CD14-positive monocyte (primary cell): Measurements from ENCODE around the gene KMT2D. TPM values are rescaled to one million over a fixed set of nuclear protein-coding genes. Genes with fewer than 3 reads are reported as not detected.

Experiments
- DNase-seq, 3 donors: peaks; one replicate each; pipeline ENCODE4 v3.0.0-alpha.2; 2011 to 2022
- H2AFZ ChIP-seq: 2 replicates; pipeline ENCODE4 v1.6.0; 2012; ENCODE audit warnings: mild to moderate bottlenecking, low read depth, low read length, inconsistent platforms; ENCODE audit not compliant: insufficient read depth, poor library complexity, severe bottlenecking
- H3K27ac ChIP-seq, 2 donors: 1 replicate in 1 of 2; 2 replicates in 1 of 2; pipeline ENCODE4 v1.5.1; 2012 to 2013; ENCODE audit warnings: low read length in 2 of 2, control low read depth in 1 of 2, inconsistent platforms in 1 of 2, low read depth in 1 of 2, mild to moderate bottlenecking in 1 of 2
- H3K27me3 ChIP-seq, 2 donors: one replicate each; pipeline versions ENCODE4 v1.6.0 to v1.6.1; 2011 to 2013; ENCODE audit warnings: low read length in 2 of 2; ENCODE audit not compliant: control insufficient read depth in 2 of 2, insufficient read depth in 2 of 2
- H3K36me3 ChIP-seq, 2 donors: replicated peaks in 1 of 2; 1 replicate in 1 of 2; 2 replicates in 1 of 2; pipeline versions ENCODE4 v1.5.1 to v1.6.1; 2012 to 2013; ENCODE audit warnings: low read length in 2 of 2, control low read depth in 1 of 2, inconsistent platforms in 1 of 2, mild to moderate bottlenecking in 1 of 2; ENCODE audit not compliant: insufficient read depth in 2 of 2, control insufficient read depth in 1 of 2
- H3K4me1 ChIP-seq, 2 donors: 1 replicate in 1 of 2; 2 replicates in 1 of 2; pipeline versions ENCODE4 v1.5.1 to v1.6.1; 2012 to 2013; ENCODE audit warnings: low read length in 2 of 2, control low read depth in 1 of 2, inconsistent platforms in 1 of 2, mild to moderate bottlenecking in 1 of 2, moderate library complexity in 1 of 2; ENCODE audit not compliant: insufficient read depth in 2 of 2, control insufficient read depth in 1 of 2
- H3K4me2 ChIP-seq: replicated peaks from 2 replicates; pipeline ENCODE3; 2012; ENCODE audit warnings: low read length, moderate library complexity, mild to moderate bottlenecking; ENCODE audit not compliant: poor library complexity, severe bottlenecking; ENCODE audit errors: extremely low read depth
- H3K4me3 ChIP-seq, 3 experiments: fragments of 200-600 bp in 1 of 3; sonication (generic) in 1 of 3; replicated peaks in 1 of 3; 1 replicate in 2 of 3; 2 replicates in 1 of 3; pipeline ENCODE4 v1.5.1; 2011 to 2013; ENCODE audit warnings: low read length in 3 of 3, mild to moderate bottlenecking in 3 of 3, control low read depth in 2 of 3, low read depth in 2 of 3, inconsistent platforms in 1 of 3, moderate library complexity in 1 of 3
- H3K79me2 ChIP-seq: 2 replicates; pipeline ENCODE4 v1.6.0; 2012; ENCODE audit warnings: mild to moderate bottlenecking, control low read depth, inconsistent platforms, low read length, moderate library complexity; ENCODE audit not compliant: insufficient read depth
- H3K9ac ChIP-seq: 2 replicates; pipeline ENCODE4 v1.6.0; 2017; ENCODE audit warnings: low read length, mild to moderate bottlenecking; ENCODE audit not compliant: insufficient read depth, poor library complexity, severe bottlenecking
- H3K9me3 ChIP-seq, 2 donors: replicated peaks in 1 of 2; 1 replicate in 1 of 2; 2 replicates in 1 of 2; pipeline versions ENCODE4 v1.5.1 to v1.6.1; 2012 to 2013; ENCODE audit warnings: low read length in 2 of 2, control low read depth in 1 of 2; ENCODE audit not compliant: control insufficient read depth in 1 of 2, insufficient read depth in 1 of 2
- H4K20me1 ChIP-seq: 2 replicates; pipeline ENCODE4 v1.6.0; 2012; ENCODE audit warnings: mild to moderate bottlenecking, low read length, control low read depth, moderate library complexity; ENCODE audit not compliant: insufficient read depth
- H3K27ac Mint-ChIP-seq, 7 donors: one replicate each; pipeline ENCODE4 v1.8.0; 2020; ENCODE audit warnings: mild to moderate bottlenecking in 7 of 7, mixed read lengths in 7 of 7, moderate library complexity in 6 of 7, inconsistent platforms in 2 of 7
- H3K27me3 Mint-ChIP-seq, 3 donors: one replicate each; pipeline ENCODE4 v1.8.0; 2021 to 2022; ENCODE audit warnings: low read depth in 3 of 3, mild to moderate bottlenecking in 3 of 3, mixed read lengths in 3 of 3, moderate library complexity in 3 of 3, inconsistent platforms in 1 of 3
- H3K36me3 Mint-ChIP-seq, 2 donors: one replicate each; pipeline ENCODE4 v1.8.0; 2020; ENCODE audit warnings: mixed read lengths in 2 of 2, inconsistent platforms in 1 of 2, mild to moderate bottlenecking in 1 of 2
- H3K4me1 Mint-ChIP-seq: one replicate; pipeline ENCODE4 v1.8.0; 2020; ENCODE audit warnings: mild to moderate bottlenecking, mixed read lengths
- H3K4me3 Mint-ChIP-seq, 2 donors: one replicate each; pipeline ENCODE4 v1.8.0; 2020; ENCODE audit warnings: mild to moderate bottlenecking in 2 of 2, mixed read lengths in 2 of 2, moderate library complexity in 1 of 2
- H3K9me3 Mint-ChIP-seq, 7 donors: one replicate each; pipeline ENCODE4 v1.8.0; 2020 to 2022; ENCODE audit warnings: mixed read lengths in 7 of 7, mild to moderate bottlenecking in 6 of 7, moderate library complexity in 6 of 7, inconsistent platforms in 2 of 7
- WGBS: methylation state at CpG from one replicate; pipeline ENCODE4 v1.1.5; 2013; ENCODE audit warnings: missing lambda C conversion rate; ENCODE audit not compliant: insufficient coverage; 5-methylcytosine and 5-hydroxymethylcytosine counted together
- intact Hi-C, 2 donors: fragments of 100-400 bp; cut with micrococcal nuclease; formaldehyde crosslinking; loops; one replicate each; pipeline versions ENCODE4 v1.15.0 to v1.15.1; 2023
- polyA plus RNA-seq, 3 donors: library from polyadenylated mRNA; depleted of rRNA in 1 of 3; unstranded in 2 of 3; stranded (reverse) in 1 of 3; fragments of 300-500 nt in 2 of 3; fragments of >200 nt in 1 of 3; fragmentation: Illumina TruSeq in 2 of 3; gene quantifications; 1 replicate in 2 of 3; 2 replicates in 1 of 3; pipeline ENCODE4 v1.2.3, GENCODE V29; 2012 to 2021
- TF ChIP-seq, protein P1 (sequence below): fragments of 200-600 bp; IDR thresholded peaks from one replicate; pipeline ENCODE4 v1.8.0; 2022; ENCODE audit warnings: antibody characterized with exemption, mild to moderate bottlenecking

KMT2D gene
- polyA plus RNA-seq, 3 donors = 1.2 to 66.9 (median 2.7) TPM

DNA sequence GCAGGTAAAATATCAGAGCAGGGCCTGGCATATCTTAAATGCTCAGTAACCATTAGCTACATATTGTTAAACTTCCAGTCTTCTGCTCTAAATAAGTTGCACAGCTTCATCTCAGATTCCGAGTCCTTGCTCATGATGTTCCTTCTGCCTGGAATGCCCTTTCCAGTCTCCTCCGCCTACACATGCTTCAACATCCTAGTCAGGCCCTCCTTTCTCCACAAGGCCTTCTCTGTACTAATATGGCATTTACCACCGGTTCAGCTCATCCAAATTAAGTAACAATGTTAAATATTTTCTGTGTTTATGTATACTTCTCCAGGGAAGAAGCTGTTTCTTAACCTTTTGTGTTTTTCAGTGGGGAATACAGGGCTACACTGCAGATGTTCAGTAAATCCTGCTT is 25.5 kb upstream of the KMT2D start:
- H3K4me3 Mint-ChIP-seq = no peak overlapping the region
- H3K9me3 Mint-ChIP-seq = peaks cover 3 to 27% (median 6%) of the 10 kb centered on the region in 7 donors
- Histone ChIP-seq H3K4me2 (no peak overlapping the region), H3K4me1 (peaks cover 26% of the 10 kb centered on the region in 2 donors), H3K4me3 (no peak overlapping the region), H3K79me2 (no peaks in the 10 kb centered on the region), H4K20me1 (no peaks in the 10 kb centered on the region), H3K27ac (no peak overlapping the region), H3K27me3 (peaks cover 30 to 43% of the 10 kb centered on the region in 2 donors), H3K36me3 (no peaks in the 10 kb centered on the region), H3K9me3 (peaks cover 0 to 11% of the 10 kb centered on the region in 2 donors), H2AFZ (no peak overlapping the region), H3K9ac (no peak overlapping the region)
- peaks cover 39 to 54% (median 39%) of the 10 kb centered on the region in 3 donors for H3K27me3 Mint-ChIP-seq
- TF ChIP-seq, protein P1, sequence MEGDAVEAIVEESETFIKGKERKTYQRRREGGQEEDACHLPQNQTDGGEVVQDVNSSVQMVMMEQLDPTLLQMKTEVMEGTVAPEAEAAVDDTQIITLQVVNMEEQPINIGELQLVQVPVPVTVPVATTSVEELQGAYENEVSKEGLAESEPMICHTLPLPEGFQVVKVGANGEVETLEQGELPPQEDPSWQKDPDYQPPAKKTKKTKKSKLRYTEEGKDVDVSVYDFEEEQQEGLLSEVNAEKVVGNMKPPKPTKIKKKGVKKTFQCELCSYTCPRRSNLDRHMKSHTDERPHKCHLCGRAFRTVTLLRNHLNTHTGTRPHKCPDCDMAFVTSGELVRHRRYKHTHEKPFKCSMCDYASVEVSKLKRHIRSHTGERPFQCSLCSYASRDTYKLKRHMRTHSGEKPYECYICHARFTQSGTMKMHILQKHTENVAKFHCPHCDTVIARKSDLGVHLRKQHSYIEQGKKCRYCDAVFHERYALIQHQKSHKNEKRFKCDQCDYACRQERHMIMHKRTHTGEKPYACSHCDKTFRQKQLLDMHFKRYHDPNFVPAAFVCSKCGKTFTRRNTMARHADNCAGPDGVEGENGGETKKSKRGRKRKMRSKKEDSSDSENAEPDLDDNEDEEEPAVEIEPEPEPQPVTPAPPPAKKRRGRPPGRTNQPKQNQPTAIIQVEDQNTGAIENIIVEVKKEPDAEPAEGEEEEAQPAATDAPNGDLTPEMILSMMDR = no peak
- peaks cover 23% of the 10 kb centered on the region for H3K4me1 Mint-ChIP-seq
- DNase-seq = no peak
- 100% methylated on average over 2 of the region's 3 CpGs for WGBS
- H3K27ac Mint-ChIP-seq = no peak overlapping the region
- H3K36me3 Mint-ChIP-seq = peaks cover 0 to 2% of the 10 kb centered on the region in 2 donors
- intact Hi-C loops = loop anchor here in 1 of 2 donors (5.0 kb wide), 1 partner anchor 151 kb away; no protein-coding TSS in a partner anchor

DNA sequence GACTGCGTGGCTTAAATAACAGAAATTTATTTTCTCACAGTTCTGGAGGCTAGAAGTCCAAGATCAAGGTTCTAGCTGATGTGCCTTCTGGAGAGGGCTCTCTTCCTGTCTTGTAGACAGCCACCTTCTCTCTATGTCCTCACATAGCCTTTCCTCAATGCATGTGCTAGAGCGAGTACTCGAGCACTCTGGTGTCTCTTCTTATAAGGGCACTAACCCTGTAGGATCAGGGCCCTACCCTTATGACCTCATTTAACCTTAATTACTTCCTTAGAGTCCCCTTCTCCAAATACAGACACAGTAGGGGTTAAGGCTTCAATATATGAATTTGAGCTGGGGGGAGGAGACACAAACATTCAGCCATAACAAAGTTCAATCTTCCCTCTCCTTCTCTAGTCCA is 23.8 kb upstream of the KMT2D start:
- H3K9me3 Mint-ChIP-seq = peaks cover 0 to 15% (median 5%) of the 10 kb centered on the region in 7 donors
- Histone ChIP-seq H3K27ac (no peak overlapping the region), H2AFZ (no peak overlapping the region), H3K27me3 (peaks cover 14 to 26% of the 10 kb centered on the region in 2 donors), H4K20me1 (no peaks in the 10 kb centered on the region), H3K4me1 (peaks cover 9 to 10% of the 10 kb centered on the region in 2 donors), H3K79me2 (no peaks in the 10 kb centered on the region), H3K9ac (no peak overlapping the region), H3K9me3 (no peaks in the 10 kb centered on the region), H3K36me3 (no peaks in the 10 kb centered on the region), H3K4me2 (no peak overlapping the region), H3K4me3 (no peak overlapping the region)
- peaks cover 9% of the 10 kb centered on the region for H3K4me1 Mint-ChIP-seq
- no peaks in the 10 kb centered on the region for H3K36me3 Mint-ChIP-seq
- peaks cover 23 to 46% (median 24%) of the 10 kb centered on the region in 3 donors for H3K27me3 Mint-ChIP-seq
- intact Hi-C loops = no loop called here
- no peak overlapping the region for H3K27ac Mint-ChIP-seq
- TF ChIP-seq, protein P1 = no peak
- 100% methylated on average over 2 of the region's 3 CpGs for WGBS
- no peak overlapping the region for H3K4me3 Mint-ChIP-seq
- DNase-seq = no peak
